Endothelial cell of umbilical vein (primary cell): ENCODE data around the gene ZDHHC9. TPM values are rescaled to one million over a fixed set of nuclear protein-coding genes. Genes with fewer than 3 reads are reported as not detected.

Experiments
- BruUV-seq: library from RNA; stranded (reverse); fragments of 400-500 nt; replicated peaks from 2 replicates; lab custom pipeline; 2021; lab: Mats Ljungman, UMichigan
- CTCF ChIA-PET: fragments of 300-600, 350-600 bp; sonication (Branson Sonifier 250); formaldehyde crosslinking; loops from one replicate; lab custom pipeline; 2021; ENCODE audit warnings: antibody characterized with exemption, inconsistent platforms; lab: Charles Lee
- POLR2A ChIA-PET: fragments of 300-600, 350-600 bp; sonication (Branson Sonifier 250); formaldehyde crosslinking; loops from one replicate; lab custom pipeline; 2021; ENCODE audit warnings: antibody characterized with exemption, inconsistent platforms; lab: Charles Lee
- DNase-seq: peaks from one replicate; pipeline ENCODE4 v3.0.0-alpha.2; 2011; ENCODE audit warnings: low read depth, low spot score
- FAIRE-seq: peaks from 2 replicates; lab custom pipeline; 2011; peaks lifted over from hg19 to GRCh38; lab: Jason Lieb, UNC
- H2AFZ ChIP-seq: 2 replicates; pipeline ENCODE4 v1.6.0; 2012; ENCODE audit warnings: low read depth, low read length, control low read depth, inconsistent platforms
- H3K27ac ChIP-seq: 2 replicates; pipeline ENCODE4 v1.5.1; 2011; ENCODE audit warnings: low read depth, mild to moderate bottlenecking, control low read depth, low read length, moderate library complexity; ENCODE audit not compliant: insufficient read depth
- H3K27me3 ChIP-seq, 2 experiments: 2 replicates each; pipeline versions ENCODE4 v1.6.0 to v1.6.1; 2011; ENCODE audit warnings: low read length in 2 of 2, mixed read lengths in 1 of 2; ENCODE audit not compliant: control insufficient read depth in 2 of 2, insufficient read depth in 2 of 2
- H3K36me3 ChIP-seq, 2 experiments: 2 replicates in 1 of 2; 3 replicates in 1 of 2; pipeline ENCODE4 v1.5.1; 2011; ENCODE audit warnings: low read length in 2 of 2, mild to moderate bottlenecking in 1 of 2, moderate library complexity in 1 of 2; ENCODE audit not compliant: control insufficient read depth in 2 of 2, insufficient read depth in 2 of 2; ENCODE audit errors: extremely low read depth in 1 of 2
- H3K4me1 ChIP-seq: 3 replicates; pipeline ENCODE4 v1.5.1; 2011; ENCODE audit warnings: mild to moderate bottlenecking, low read length; ENCODE audit not compliant: control insufficient read depth, insufficient read depth; ENCODE audit errors: extremely low read depth
- H3K4me2 ChIP-seq: 2 replicates; pipeline ENCODE4 v1.6.1; 2011; ENCODE audit warnings: low read length, control low read depth, mixed read lengths; ENCODE audit not compliant: insufficient read depth
- H3K4me3 ChIP-seq, 3 experiments: fragments of 200-600 bp in 1 of 3; sonication (generic), shearing (Covaris generic) in 1 of 3; replicated peaks in 1 of 3; 2 replicates each; pipeline ENCODE4 v1.5.1; 2011 to 2016; ENCODE audit warnings: control low read depth in 3 of 3, low read length in 3 of 3, mild to moderate bottlenecking in 2 of 3, inconsistent platforms in 1 of 3, low read depth in 1 of 3, moderate library complexity in 1 of 3; ENCODE audit not compliant: insufficient read depth in 1 of 3
- H3K79me2 ChIP-seq: 2 replicates; pipeline ENCODE4 v1.6.0; 2012; ENCODE audit warnings: low read length, inconsistent platforms; ENCODE audit not compliant: control insufficient read depth, insufficient read depth
- H3K9ac ChIP-seq: replicated peaks from 2 replicates; pipeline ENCODE3; 2011; ENCODE audit warnings: low read length, control low read depth; ENCODE audit not compliant: insufficient read depth; ENCODE audit errors: extremely low read depth
- H3K9me1 ChIP-seq: replicated peaks from 3 replicates; pipeline ENCODE4 v1.6.0; 2011; ENCODE audit warnings: mild to moderate bottlenecking, low read length; ENCODE audit not compliant: control insufficient read depth, insufficient read depth; ENCODE audit errors: extremely low read depth
- H3K9me3 ChIP-seq: replicated peaks from 2 replicates; pipeline ENCODE4 v1.5.1; 2012; ENCODE audit warnings: low read length, inconsistent platforms; ENCODE audit not compliant: control insufficient read depth, insufficient read depth
- H4K20me1 ChIP-seq: replicated peaks from 2 replicates; pipeline ENCODE3; 2011; ENCODE audit warnings: mild to moderate bottlenecking, low read length; ENCODE audit not compliant: control insufficient read depth, insufficient read depth; ENCODE audit errors: extremely low read depth
- EZH2 ChIP-seq: IDR thresholded peaks from 2 replicates; pipeline ENCODE4 v1.6.1; 2012; ENCODE audit warnings: borderline replicate concordance, low read depth, mild to moderate bottlenecking, moderate library complexity, low read length, inconsistent platforms; ENCODE audit not compliant: severe bottlenecking
- FOS ChIP-seq: IDR thresholded peaks from 2 replicates; pipeline ENCODE4 v1.6.1; 2011; ENCODE audit warnings: mild to moderate bottlenecking, low read length, moderate library complexity, borderline replicate concordance; ENCODE audit not compliant: insufficient read depth
- GATA2 ChIP-seq: IDR thresholded peaks from 2 replicates; pipeline ENCODE4 v1.7.0; 2011; ENCODE audit warnings: low read depth, mild to moderate bottlenecking, moderate library complexity, mixed read lengths, low read length; ENCODE audit not compliant: insufficient read length, insufficient read depth
- JUN ChIP-seq: IDR thresholded peaks from 2 replicates; pipeline ENCODE4 v1.6.1; 2011; ENCODE audit warnings: borderline replicate concordance, low read depth; ENCODE audit not compliant: insufficient read length, insufficient read depth
- MYC ChIP-seq: IDR thresholded peaks from one replicate; pipeline ENCODE4 v1.6.1; 2011; ENCODE audit warnings: mild to moderate bottlenecking, low read depth, low read length
- POLR2A ChIP-seq: IDR thresholded peaks from 2 replicates; pipeline ENCODE4 v1.6.1; 2012; ENCODE audit warnings: low read depth, mild to moderate bottlenecking, control low read depth, low read length
- POLR2AphosphoS5 ChIP-seq: IDR thresholded peaks from 2 replicates; pipeline ENCODE4 v1.6.1; 2012; ENCODE audit warnings: low read depth, mild to moderate bottlenecking, control low read depth, low read length, moderate library complexity; ENCODE audit not compliant: insufficient read depth
- dilution Hi-C: fragments of 300-500 bp; cut with MboI; formaldehyde crosslinking; loops from one replicate; pipeline ENCODE4 v1.15.0; 2019; ENCODE audit warnings: low sequenced_read_pairs; ENCODE audit not compliant: extremely low pct_ligation_motif_present
- intact Hi-C: fragments of 100-400 bp; cut with micrococcal nuclease; formaldehyde crosslinking; loops from one replicate; pipeline ENCODE4 v1.10.0; 2022
- polyA plus RNA-seq, 4 experiments: library from polyadenylated mRNA; depleted of rRNA in 3 of 4; stranded (reverse) in 3 of 4; unstranded in 1 of 4; fragments of >200 nt; gene quantifications; 2 replicates each; pipeline versions ENCODE4 v1.2.1 to v1.2.3, GENCODE V29; 2011 to 2012; ENCODE audit warnings: missing spikeins in 1 of 4
- total RNA-seq: library from RNA; stranded (reverse); gene quantifications from 2 replicates; pipeline ENCODE4 v1.2.3, GENCODE V29; 2021
- TF ChIP-seq, protein P1 (sequence below): IDR thresholded peaks from 2 replicates; pipeline ENCODE4 v1.6.1; 2011; ENCODE audit not compliant: insufficient read depth, insufficient read length
- TF ChIP-seq, protein P2 (sequence below), 2 donors: IDR thresholded peaks; 1 replicate in 1 of 2; 2 replicates in 1 of 2; pipeline ENCODE4 v1.5.1; 2011; ENCODE audit warnings: low read length in 2 of 2, mild to moderate bottlenecking in 2 of 2, moderate library complexity in 2 of 2, control low read depth in 1 of 2, inconsistent platforms in 1 of 2, low read depth in 1 of 2; ENCODE audit not compliant: insufficient read depth in 1 of 2; ENCODE audit errors: extremely low read depth in 1 of 2

Gene ZDHHC9
- total and polyA plus RNA-seq, 2 donors (not counting 3 experiments of a cell fraction or from before 2014, with no cell fraction given) = 27.4 to 33.6 TPM

GRCh38 chrX:129808829-129809796, 34.6 kb downstream of the ZDHHC9 start:
- CTCF ChIA-PET = interaction anchor here (2.0 kb wide), 1 partner anchor 14 kb away, joined by 6 read pairs; no protein-coding TSS in a partner anchor
- POLR2A ChIA-PET = interaction anchor here (0.7 kb wide), 2 partner anchors 11 to 154 kb away, joined by 3 to 5 read pairs; partner anchors contain the start of gene APLN
- no peak overlapping the region for H3K4me3 ChIP-seq
- H3K4me1 ChIP-seq = no peaks in the 10 kb centered on the region
- no peaks in the 10 kb centered on the region for H3K27me3 ChIP-seq
- no TSS peak for BruUV-seq
- no peak overlapping the region for H3K4me2 ChIP-seq
- H3K36me3 ChIP-seq = peaks cover 4 to 6% of the 10 kb centered on the region in 2 experiments
- H3K9me1 ChIP-seq = no peaks in the 10 kb centered on the region
- intact Hi-C loops (loop anchor here (2.0 kb wide), 1 partner anchor 50 kb away; no protein-coding TSS in a partner anchor), dilution Hi-C loops (no loop called here)
- no peak overlapping the region for H2AFZ ChIP-seq
- H3K79me2 ChIP-seq = no peaks in the 10 kb centered on the region
- TF ChIP-seq POLR2A (no peak), GATA2 (no peak), FOS (no peak), MYC (no peak), EZH2 (no peak), POLR2AphosphoS5 (no peak), JUN (no peak)
- TF ChIP-seq, protein P1, sequence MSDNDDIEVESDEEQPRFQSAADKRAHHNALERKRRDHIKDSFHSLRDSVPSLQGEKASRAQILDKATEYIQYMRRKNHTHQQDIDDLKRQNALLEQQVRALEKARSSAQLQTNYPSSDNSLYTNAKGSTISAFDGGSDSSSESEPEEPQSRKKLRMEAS = no peak
- TF ChIP-seq, protein P2, sequence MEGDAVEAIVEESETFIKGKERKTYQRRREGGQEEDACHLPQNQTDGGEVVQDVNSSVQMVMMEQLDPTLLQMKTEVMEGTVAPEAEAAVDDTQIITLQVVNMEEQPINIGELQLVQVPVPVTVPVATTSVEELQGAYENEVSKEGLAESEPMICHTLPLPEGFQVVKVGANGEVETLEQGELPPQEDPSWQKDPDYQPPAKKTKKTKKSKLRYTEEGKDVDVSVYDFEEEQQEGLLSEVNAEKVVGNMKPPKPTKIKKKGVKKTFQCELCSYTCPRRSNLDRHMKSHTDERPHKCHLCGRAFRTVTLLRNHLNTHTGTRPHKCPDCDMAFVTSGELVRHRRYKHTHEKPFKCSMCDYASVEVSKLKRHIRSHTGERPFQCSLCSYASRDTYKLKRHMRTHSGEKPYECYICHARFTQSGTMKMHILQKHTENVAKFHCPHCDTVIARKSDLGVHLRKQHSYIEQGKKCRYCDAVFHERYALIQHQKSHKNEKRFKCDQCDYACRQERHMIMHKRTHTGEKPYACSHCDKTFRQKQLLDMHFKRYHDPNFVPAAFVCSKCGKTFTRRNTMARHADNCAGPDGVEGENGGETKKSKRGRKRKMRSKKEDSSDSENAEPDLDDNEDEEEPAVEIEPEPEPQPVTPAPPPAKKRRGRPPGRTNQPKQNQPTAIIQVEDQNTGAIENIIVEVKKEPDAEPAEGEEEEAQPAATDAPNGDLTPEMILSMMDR (IDR thresholded peaks at IDR 0.05; ENCODE audit: extremely low read depth in 1 of 2, insufficient read depth in 1 of 2, low read depth in 1 of 2, low read length in 2 of 2) = no peak
- FAIRE-seq (peak; percentile 54), DNase-seq (no peak)
- H4K20me1 ChIP-seq = no peaks in the 10 kb centered on the region
- H3K9ac ChIP-seq = no peak overlapping the region
- no peak overlapping the region for H3K27ac ChIP-seq
- no peaks in the 10 kb centered on the region for H3K9me3 ChIP-seq
